Stomach (tissue), 9 donors: ENCODE results near the gene GADD45A. TPM values are rescaled to one million over a fixed set of nuclear protein-coding genes. Genes with fewer than 3 reads are reported as not detected.

Experiments used
- DNase-seq, 2 donors: peaks; one replicate each; pipeline versions ENCODE4 v3.0.0 to v3.0.0-alpha.2; 2013 to 2019
- H3K27ac ChIP-seq, 5 donors: fragments of 200-600 bp in 4 of 5; sonication (generic) in 4 of 5; one replicate each; pipeline ENCODE4 v1.5.1; 2013 to 2019; ENCODE audit warnings: mild to moderate bottlenecking in 1 of 5, moderate library complexity in 1 of 5
- H3K27me3 ChIP-seq, 3 donors: fragments of 200-600 bp; sonication (generic); one replicate each; pipeline ENCODE4 v1.5.1; 2017 to 2019; ENCODE audit warnings: mixed run types in 1 of 3
- H3K36me3 ChIP-seq, 4 donors: fragments of 200-600 bp; sonication (generic); 1 replicate in 3 of 4; 2 replicates in 1 of 4; pipeline ENCODE4 v1.5.1; 2016 to 2019
- H3K4me1 ChIP-seq, 4 donors: fragments of 200-600 bp; sonication (generic); one replicate each; pipeline ENCODE4 v1.5.1; 2016 to 2019
- H3K4me3 ChIP-seq, 4 donors: fragments of 200-600 bp; sonication (generic) in 3 of 4; one replicate each; pipeline ENCODE4 v1.5.1; 2016 to 2019; ENCODE audit warnings: mild to moderate bottlenecking in 1 of 4
- H3K9me3 ChIP-seq, 4 donors: fragments of 200-600 bp; sonication (generic); one replicate each; pipeline ENCODE4 v1.5.1; 2016 to 2019
- CTCF ChIP-seq, 7 experiments: fragments of 450-650 bp in 4 of 7; fragments of 200-600 bp in 3 of 7; sonication (generic) in 3 of 7; IDR thresholded peaks; one replicate each; pipeline ENCODE4 v1.5.1; 2016 to 2019; ENCODE audit warnings: antibody characterized with exemption in 7 of 7, control low read depth in 2 of 7, mild to moderate bottlenecking in 1 of 7
- EP300 ChIP-seq: sonication (generic); formaldehyde crosslinking; IDR thresholded peaks from one replicate; pipeline ENCODE4 v1.6.1; 2017; ENCODE audit warnings: antibody characterized with exemption
- POLR2A ChIP-seq, 4 donors: fragments of 450-650 bp; IDR thresholded peaks; one replicate each; pipeline ENCODE4 v1.6.1; 2016; ENCODE audit warnings: antibody characterized with exemption in 4 of 4, control low read depth in 2 of 4, mild to moderate bottlenecking in 1 of 4, moderate library complexity in 1 of 4
- POLR2AphosphoS5 ChIP-seq, 3 donors: sonication (generic); formaldehyde crosslinking; IDR thresholded peaks; one replicate each; pipeline ENCODE4 v1.6.1; 2016; ENCODE audit warnings: antibody characterized with exemption in 3 of 3
- WGBS, 5 donors: extraction: QIAGEN DNeasy Blood & Tissue Kit in 3 of 5; methylation state at CpG; one replicate each; pipeline versions ENCODE4 v1.1.5 to v1.1.7; 2013 to 2018; 5-methylcytosine and 5-hydroxymethylcytosine counted together
- intact Hi-C: fragments of 100-400 bp; cut with DNase I; formaldehyde crosslinking; loops from one replicate; pipeline ENCODE4 v1.15.1; 2023; ENCODE audit warnings: low total_unique reads
- polyA plus RNA-seq, 3 donors: library from polyadenylated mRNA; stranded (reverse); fragments of 200-250 nt; gene quantifications; one replicate each; pipeline ENCODE4 v1.2.3, GENCODE V29; 2013
- total RNA-seq, 5 donors: library from RNA; depleted of rRNA; stranded (reverse); fragments of >200 nt; gene quantifications; one replicate each; pipeline versions ENCODE4 v1.1.0 to v1.2.3, GENCODE V29; 2014 to 2016
- donor health status: healthy with polysubstance abuse.
- donor health status: Bipolar disorder and iron deficiency.
- donor health status: healthy.

The GADD45A gene
- total and polyA plus RNA-seq, 8 donors = 4.7 to 84.8 (median 38.4) TPM

GRCh38 chr1:67696708-67697107 is 11.7 kb downstream of the GADD45A start:
- Histone ChIP-seq H3K27ac (no peak overlapping the region), H3K36me3 (peaks cover 0 to 8% (median 0%) of the 10 kb centered on the region in 4 donors), H3K4me1 (peaks cover 0 to under 1% (median 0%) of the 10 kb centered on the region in 4 donors), H3K9me3 (no peaks in the 10 kb centered on the region), H3K4me3 (no peak overlapping the region), H3K27me3 (no peaks in the 10 kb centered on the region)
- TF ChIP-seq POLR2AphosphoS5 (IDR thresholded peaks at IDR 0.05) = no peak
- no peak for TF ChIP-seq CTCF (IDR thresholded peaks at IDR 0.05)
- TF ChIP-seq POLR2A (IDR thresholded peaks at IDR 0.05) = no peak
- no peak for TF ChIP-seq EP300
- intact Hi-C loops = no loop called here
- 76 to 81% (median 80%) methylated on average over 3 of the region's 3 CpGs for WGBS, 5 donors
- DNase-seq = no peak

GRCh38 chr1:67700220-67700619 is 15.2 kb downstream of the GADD45A start:
- Histone ChIP-seq H3K36me3 (peaks cover 6 to 27% (median 17%) of the 10 kb centered on the region in 4 donors), H3K27me3 (no peaks in the 10 kb centered on the region), H3K4me1 (no peaks in the 10 kb centered on the region), H3K9me3 (no peaks in the 10 kb centered on the region), H3K27ac (no peak overlapping the region), H3K4me3 (no peak overlapping the region)
- intact Hi-C loops = no loop called here
- no peak for TF ChIP-seq POLR2AphosphoS5 (IDR thresholded peaks at IDR 0.05)
- TF ChIP-seq POLR2A (IDR thresholded peaks at IDR 0.05) = no peak
- no peak for TF ChIP-seq EP300
- TF ChIP-seq CTCF (IDR thresholded peaks at IDR 0.05) = no peak
- DNase-seq = no peak
- WGBS, 5 donors = 75 to 88% (median 87%) methylated on average over 4 of the region's 4 CpGs

GRCh38 chr1:67700692-67701410 is 15.8 kb downstream of the GADD45A start:
- no peak overlapping the region for H3K4me3 ChIP-seq
- H3K36me3 ChIP-seq = peaks cover 6 to 33% (median 22%) of the 10 kb centered on the region in 4 donors
- H3K9me3 ChIP-seq = no peaks in the 10 kb centered on the region
- intact Hi-C loops = no loop called here
- peak in 1 of 2 donors; percentile 71 for DNase-seq
- no peaks in the 10 kb centered on the region for H3K27me3 ChIP-seq
- H3K27ac ChIP-seq = no peak overlapping the region
- peaks cover 0 to 5% (median 0%) of the 10 kb centered on the region in 4 donors for H3K4me1 ChIP-seq
- TF ChIP-seq POLR2AphosphoS5 (IDR thresholded peaks at IDR 0.05) (no peak), EP300 (no peak), CTCF (IDR thresholded peaks at IDR 0.05) (no peak), POLR2A (IDR thresholded peaks at IDR 0.05) (no peak)
- 71 to 84% (median 77%) methylated on average over 8 of the region's 8 CpGs for WGBS, 5 donors

DNA sequence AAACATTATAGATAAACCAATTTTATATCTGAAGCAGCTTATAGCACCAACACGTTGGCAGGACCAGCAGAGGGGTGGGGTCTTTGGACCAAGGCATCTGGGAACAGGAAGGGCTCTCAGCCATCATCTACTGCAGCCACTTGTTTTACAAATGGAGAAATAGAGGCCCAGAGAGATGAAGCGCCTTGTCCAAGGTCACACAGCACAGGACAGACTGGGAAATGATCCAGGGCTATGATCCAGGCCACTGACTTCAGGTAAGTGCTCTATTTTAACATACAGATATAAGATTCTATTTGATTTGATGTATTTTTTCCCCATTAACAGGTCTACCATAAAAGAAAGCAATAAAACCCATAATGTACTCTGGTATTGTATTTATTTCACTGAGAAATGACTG is 16.9 kb downstream of the GADD45A start:
- Histone ChIP-seq H3K27me3 (no peaks in the 10 kb centered on the region), H3K4me1 (peaks cover 0 to 11% (median 2%) of the 10 kb centered on the region in 4 donors), H3K36me3 (peaks cover 6 to 35% (median 27%) of the 10 kb centered on the region in 4 donors), H3K27ac (no peak overlapping the region), H3K9me3 (no peaks in the 10 kb centered on the region), H3K4me3 (no peak overlapping the region)
- WGBS, 5 donors = 74 to 88% (median 76%) methylated on average over 2 of the region's 2 CpGs
- DNase-seq = no peak
- TF ChIP-seq EP300 (no peak), POLR2A (IDR thresholded peaks at IDR 0.05) (no peak), POLR2AphosphoS5 (IDR thresholded peaks at IDR 0.05) (no peak), CTCF (IDR thresholded peaks at IDR 0.05) (no peak)
- intact Hi-C loops = no loop called here
